ENCODE measurements around the gene NUP214.

GRCh38 chr9:131096269-131097125 lies 28.9 kb upstream of the NUP214 start, which contains the start of gene AIF1L:
- TF ChIP-seq FOXJ3 (CRISPR knock-in tag; IDR thresholded peaks at IDR 0.05): no peak
- no peak for TF ChIP-seq JUND (IDR thresholded peaks at IDR 0.05)
- TF ChIP-seq RFX5 (IDR thresholded peaks at IDR 0.05; ENCODE audit: low read length): no peak
- TF ChIP-seq CTCF (IDR thresholded peaks at IDR 0.05): no peak
- TF ChIP-seq TAF1 (IDR thresholded peaks at IDR 0.05; ENCODE audit: borderline replicate concordance, low read depth, low read length): no peak
- TF ChIP-seq RAD21 (IDR thresholded peaks at IDR 0.05; ENCODE audit: low read length): no peak
- no peak for TF ChIP-seq USF2 (IDR thresholded peaks at IDR 0.05; ENCODE audit: borderline replicate concordance, low read depth, low read length)
- TF ChIP-seq POLR2AphosphoS5 (IDR thresholded peaks at IDR 0.05; ENCODE audit: low read depth, low read length): no peak

Measured in SK-N-SH (cell line).